ENCODE data around the gene HYAL2.

HYAL2 gene, protein sequence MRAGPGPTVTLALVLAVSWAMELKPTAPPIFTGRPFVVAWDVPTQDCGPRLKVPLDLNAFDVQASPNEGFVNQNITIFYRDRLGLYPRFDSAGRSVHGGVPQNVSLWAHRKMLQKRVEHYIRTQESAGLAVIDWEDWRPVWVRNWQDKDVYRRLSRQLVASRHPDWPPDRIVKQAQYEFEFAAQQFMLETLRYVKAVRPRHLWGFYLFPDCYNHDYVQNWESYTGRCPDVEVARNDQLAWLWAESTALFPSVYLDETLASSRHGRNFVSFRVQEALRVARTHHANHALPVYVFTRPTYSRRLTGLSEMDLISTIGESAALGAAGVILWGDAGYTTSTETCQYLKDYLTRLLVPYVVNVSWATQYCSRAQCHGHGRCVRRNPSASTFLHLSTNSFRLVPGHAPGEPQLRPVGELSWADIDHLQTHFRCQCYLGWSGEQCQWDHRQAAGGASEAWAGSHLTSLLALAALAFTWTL

DNA sequence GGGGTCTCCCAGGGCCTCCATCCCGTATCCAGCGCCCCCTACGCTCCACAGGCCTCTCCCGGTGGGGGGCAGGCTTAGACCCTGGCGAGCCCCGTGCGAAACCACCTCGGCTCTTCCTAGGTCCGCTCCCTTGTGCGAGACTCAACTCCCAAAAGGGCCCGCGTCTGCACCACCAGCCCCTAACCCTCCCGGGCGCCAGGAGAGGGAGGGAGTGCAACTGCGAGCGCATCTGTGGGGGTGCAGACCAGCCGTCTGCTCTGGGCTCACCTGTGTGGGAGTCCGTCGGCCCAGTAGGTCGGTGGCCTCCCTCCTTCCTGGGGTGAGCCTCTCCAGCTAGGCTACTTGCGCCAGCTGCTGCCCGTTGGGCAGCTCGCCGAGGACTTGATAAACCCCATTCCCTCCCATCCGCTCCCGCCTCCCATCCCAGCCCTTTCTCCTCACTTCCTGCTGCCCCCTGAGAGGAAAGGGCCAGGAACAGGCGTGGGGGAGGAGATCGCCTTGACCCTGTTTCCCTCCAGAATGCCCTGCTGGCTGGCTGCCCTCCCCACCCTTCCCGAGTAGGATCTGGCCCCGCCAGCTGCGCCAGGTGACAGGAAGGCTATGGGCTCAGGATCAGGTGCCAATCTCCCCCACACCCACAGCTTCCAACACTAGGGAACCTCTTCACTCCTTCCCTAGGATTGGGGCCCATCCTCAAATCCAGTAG is at the start of gene HYAL2:
Gene HYAL2, minus strand, starts transcription at position 360 of the 706 bp plus-strand sequence. CDS start 2,256 bp downstream, outside the sequence.
- DNase-seq (ENCODE audit: low spot score): no peak

GRCh38 chr3:50371133-50371685 is 48.7 kb upstream of the HYAL2 start:
- DNase-seq (ENCODE audit: low spot score): no peak

DNA sequence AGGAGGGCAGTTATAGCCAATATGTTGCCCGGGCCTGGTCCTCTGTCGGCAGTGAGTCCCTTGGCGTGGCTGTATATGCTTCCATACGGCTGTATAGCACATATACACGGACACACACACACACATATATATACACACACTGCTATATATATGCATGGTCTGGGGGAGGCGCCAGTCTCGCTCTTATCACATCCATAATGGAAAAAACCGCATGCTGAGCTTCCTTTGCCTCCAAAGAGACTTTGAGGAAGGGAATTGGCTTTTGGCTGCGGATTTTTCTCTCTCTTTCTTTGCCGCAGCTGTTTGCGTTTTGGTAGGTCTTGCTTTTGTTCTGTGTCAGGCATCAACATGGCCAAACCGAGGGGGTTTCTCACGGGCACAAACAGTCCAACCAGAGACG is 48.0 kb upstream of the HYAL2 start:
- DNase-seq (ENCODE audit: low spot score): no peak

DNA sequence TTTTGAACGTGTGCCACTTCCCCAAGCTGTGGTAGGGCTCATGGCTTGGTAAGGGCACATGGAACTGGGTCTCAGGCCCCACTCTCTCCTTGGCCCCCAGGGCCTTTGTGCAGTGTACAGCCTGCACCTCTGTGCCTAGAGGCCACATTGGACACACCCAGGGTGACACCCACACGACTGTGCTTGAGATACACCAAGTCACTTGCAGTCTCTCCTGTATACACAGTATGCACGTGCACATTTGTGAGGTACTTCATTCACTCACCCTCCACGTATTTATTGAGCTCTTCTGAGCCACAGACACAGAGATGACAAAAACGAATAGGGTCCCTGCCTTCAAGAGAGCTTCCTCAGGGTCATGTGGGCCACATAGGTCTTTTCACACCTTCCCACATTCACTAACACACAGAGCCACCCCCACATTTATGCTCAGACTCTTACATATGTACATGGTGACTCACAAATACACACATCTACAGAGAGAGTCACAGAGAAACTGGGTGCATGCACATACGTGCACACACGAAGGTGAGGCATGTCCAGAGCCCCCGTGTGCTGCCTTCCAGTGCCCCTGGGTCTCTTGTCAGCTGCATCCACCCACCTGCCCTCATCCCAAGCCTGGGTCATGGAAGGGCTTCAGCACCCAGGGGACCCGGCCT is 46.6 kb upstream of the HYAL2 start:
- DNase-seq (ENCODE audit: low spot score): no peak

DNA sequence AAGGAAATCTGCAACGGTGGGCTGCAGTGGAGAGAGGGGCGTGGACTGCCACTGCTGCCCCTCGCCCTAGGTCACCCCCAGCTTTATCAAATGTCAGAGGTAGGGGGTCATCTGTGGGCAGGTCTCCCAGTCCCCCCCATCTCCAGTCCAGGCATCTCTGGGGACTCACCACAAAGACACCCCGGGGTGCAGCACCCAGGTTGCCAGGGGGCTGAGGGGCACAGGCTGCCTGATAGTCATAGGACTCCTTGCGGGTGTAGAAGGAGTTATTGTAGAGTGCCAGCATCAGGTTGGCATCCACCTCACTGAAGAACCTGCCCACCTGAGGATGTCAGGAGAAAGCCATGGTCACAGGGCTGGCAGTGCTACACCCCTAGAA is 43.3 kb upstream of the HYAL2 start:
- DNase-seq (ENCODE audit: low spot score): no peak

- peak; percentile 53 for DNase-seq (ENCODE audit: low spot score)
Measured at GRCh38 chr3:50365080-50365841, 42.7 kb upstream of the HYAL2 start.

DNA sequence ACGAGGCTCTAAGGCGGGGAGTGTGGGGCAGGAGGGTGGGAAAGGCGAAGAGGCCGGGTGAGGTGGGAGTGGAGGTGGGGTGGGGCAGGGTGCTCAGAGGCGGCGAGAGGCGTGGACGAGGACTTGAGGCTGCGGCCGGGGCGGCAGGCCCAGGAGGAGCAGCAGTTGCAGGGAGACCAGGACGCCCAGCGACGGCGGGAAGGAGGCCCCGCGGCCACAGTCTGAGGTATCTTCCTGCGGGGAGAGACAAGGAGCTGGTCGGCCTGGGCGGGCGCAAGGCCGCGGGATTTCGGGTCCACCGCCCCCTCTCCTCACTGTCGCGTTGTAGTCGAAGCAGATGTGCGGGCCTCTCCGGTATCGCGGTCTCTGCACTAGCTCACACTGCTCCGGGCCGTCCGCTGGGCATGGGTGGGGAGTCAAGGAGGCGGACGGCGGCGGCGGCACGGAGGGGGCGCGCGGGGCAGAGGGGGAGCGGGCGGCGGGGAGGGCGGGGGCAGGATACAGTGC is 42.1 kb upstream of the HYAL2 start:
- DNase-seq (ENCODE audit: low spot score): no peak

DNA sequence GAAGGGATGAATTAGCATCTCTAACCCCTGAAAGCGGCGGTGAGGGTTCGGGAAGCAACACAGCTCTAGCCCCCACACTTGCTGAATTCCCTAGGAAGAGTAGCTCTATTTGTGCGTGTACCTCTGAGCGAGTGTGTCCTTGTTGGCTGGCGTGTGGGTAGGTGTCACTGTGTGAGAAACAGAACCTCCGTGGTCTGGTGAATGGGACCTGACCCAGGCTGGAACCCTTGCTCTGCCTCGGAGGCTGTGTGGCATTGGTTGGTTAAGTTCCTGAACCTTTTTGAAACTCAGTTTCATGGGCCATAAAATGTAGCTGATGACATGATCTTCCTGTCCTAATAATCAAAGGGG is 37.2 kb upstream of the HYAL2 start:
- no peak for DNase-seq (ENCODE audit: low spot score)

- peak; percentile 100 for DNase-seq (ENCODE audit: low spot score)
Measured at GRCh38 chr3:50358911-50359759, 36.6 kb upstream of the HYAL2 start, which contains the start of gene TMEM115. Gene TMEM115, minus strand, starts transcription at chr3:50359521. Its CDS starts 458 bp downstream, at chr3:50359063.

GRCh38 chr3:50358355-50358910 is 35.9 kb upstream of the HYAL2 start:
- DNase-seq (ENCODE audit: low spot score): no peak

GRCh38 chr3:50357481-50357880 is 34.9 kb upstream of the HYAL2 start:
- no peak for DNase-seq (ENCODE audit: low spot score)

GRCh38 chr3:50356553-50356952 is 34.0 kb upstream of the HYAL2 start:
- no peak for DNase-seq (ENCODE audit: low spot score)

DNA sequence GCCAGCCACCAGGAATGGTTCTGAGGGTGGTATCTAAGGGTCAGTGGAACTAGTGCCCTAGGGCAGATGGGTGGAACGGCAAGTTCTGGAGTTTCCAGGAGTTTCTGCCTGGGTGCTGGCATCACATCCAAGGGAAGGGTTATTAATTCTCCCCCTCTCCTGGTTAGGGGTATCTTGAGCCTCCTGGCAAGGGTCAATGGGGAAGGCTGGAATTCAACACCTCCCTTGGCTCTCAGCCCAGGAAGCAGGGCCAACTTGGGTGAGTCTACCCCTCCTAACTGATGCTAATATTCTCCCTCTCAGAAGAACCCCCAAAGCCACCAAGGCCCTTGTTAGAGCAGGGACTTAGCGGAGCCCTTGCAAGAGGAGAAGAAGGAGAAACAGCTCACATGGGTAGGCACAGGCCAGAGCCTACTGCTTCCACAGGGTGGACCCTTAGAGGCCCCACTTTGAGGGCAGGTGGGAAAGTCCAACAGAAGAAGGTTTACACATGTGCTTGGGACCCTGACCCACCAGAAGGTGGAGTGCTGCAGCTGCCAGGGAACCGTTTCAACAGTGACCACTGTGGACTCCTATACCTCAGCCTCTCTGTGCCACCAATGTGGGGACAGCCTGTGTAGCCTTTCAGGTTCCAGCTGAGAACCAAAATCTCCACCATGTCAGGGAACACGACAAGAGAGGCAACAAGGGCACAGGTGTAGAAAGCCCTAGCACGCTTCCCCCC is 33.4 kb upstream of the HYAL2 start:
- DNase-seq (ENCODE audit: low spot score): no peak

GRCh38 chr3:50354850-50355249 is 32.3 kb upstream of the HYAL2 start:
- no peak for DNase-seq (ENCODE audit: low spot score)

DNA sequence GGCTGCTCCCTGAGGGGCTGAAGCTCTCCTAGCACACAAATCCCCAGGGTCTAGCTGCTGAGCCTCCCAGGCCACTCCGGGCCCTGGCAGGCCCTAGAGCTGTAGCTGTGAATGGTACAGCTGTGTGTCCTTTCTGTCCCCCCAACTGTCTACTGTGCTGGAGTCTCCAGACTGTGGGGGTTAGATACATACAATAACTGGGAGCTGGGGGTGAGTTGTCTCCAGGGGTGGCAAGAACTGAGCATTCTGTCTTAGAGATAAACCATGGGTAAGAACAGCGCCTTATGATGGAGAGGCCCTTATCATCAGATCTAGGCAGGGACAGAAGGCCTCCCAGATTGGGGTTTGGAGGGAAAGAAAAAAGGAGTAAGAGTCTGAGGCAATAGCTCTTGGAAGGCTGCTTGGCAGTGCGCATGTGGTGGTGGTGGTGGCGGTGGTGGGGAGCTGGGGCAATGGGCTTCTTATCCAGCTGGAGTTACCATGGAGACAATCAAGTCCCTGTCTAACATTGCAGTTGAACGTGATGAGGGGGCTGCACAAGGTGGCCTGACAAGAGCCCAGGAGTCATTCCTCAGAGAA is 31.7 kb upstream of the HYAL2 start:
- no peak for DNase-seq (ENCODE audit: low spot score)

DNA sequence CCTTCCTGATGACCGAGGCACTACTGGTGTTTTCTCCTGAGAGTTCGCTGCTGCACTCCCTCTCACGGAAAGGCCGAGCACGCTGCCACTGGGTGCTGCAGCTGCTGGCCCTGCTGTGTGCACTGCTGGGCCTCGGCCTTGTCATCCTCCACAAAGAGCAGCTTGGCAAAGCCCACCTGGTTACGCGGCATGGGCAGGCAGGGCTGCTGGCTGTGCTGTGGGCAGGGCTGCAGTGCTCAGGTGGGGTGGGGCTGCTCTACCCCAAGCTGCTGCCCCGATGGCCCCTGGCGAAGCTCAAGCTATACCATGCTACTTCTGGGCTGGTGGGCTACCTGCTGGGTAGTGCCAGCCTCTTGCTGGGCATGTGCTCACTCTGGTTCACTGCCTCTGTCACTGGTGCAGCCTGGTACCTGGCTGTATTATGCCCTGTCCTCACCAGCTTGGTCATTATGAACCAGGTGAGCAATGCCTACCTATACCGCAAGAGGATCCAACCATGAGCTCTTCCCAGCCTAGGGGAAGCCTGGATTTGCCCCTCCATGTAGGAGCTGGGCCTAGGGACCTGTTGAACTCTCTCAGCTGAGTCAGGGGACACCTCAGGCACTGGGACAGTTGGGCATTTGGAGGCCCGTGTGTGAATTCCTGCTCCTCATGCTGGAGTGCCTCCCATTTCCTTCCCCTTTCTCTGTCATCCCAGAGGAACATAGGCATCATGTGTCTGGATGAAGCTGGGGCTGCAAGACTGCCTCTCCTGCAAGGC is 30.9 kb upstream of the HYAL2 start:
- DNase-seq (ENCODE audit: low spot score): no peak

DNA sequence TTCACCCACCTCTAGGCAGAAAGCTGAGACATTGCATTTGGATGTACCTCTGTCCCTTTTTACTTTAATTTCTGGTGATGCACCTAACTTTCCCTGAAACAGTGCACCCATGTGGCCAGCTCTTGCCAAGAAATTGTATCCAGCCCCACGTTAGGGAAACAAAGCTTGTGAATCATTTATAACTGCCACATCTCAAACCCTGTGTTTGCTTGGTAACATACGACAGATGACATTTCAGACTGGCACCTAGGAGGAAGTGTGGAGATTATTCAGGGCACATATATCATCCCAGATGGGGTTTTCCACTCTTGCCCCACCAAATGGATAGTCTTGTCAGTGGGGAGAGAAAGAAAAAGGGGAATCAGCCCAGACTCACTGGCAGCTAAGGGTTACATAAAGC is 30.2 kb upstream of the HYAL2 start:
- DNase-seq (ENCODE audit: low spot score): no peak

GRCh38 chr3:50351323-50351697 is 28.8 kb upstream of the HYAL2 start:
- DNase-seq (ENCODE audit: low spot score): no peak

Data from globus pallidus (tissue), 1 donor.